Measurements from ENCODE around the gene TNK2. TPM values are rescaled to one million over a fixed set of nuclear protein-coding genes. Genes with fewer than 3 reads are reported as not detected.

Gene TNK2
- total and polyA plus RNA-seq, 2 donors (not counting 1 experiment from before 2014, with no cell fraction given): 131 to 198 TPM

GRCh38 chr3:195881276-195881988 is 26.9 kb downstream of the TNK2 start:
- no peak overlapping the region for H3K4me2 ChIP-seq (replicated peaks; ENCODE audit: low read depth, low read length, poor library complexity, severe bottlenecking)
- H3K9ac ChIP-seq (ENCODE audit: low read length): no peak overlapping the region
- no peak overlapping the region for H3K4me3 ChIP-seq (ENCODE audit: control extremely low read depth in 1 of 5, extremely low read depth in 1 of 5, insufficient read depth in 1 of 5, low read depth in 2 of 5, low read length in 4 of 5)
- H3K27ac Mint-ChIP-seq: no peak overlapping the region
- 100% methylated on average over 6 of the region's 12 CpGs for WGBS (ENCODE audit: insufficient coverage)
- no peaks in the 10 kb centered on the region for H3K27me3 ChIP-seq (replicated peaks in 1 of 4; ENCODE audit: control extremely low read depth in 1 of 4, control insufficient read depth in 3 of 4, insufficient read depth in 4 of 4, low read length in 3 of 4)
- TF ChIP-seq CTCF (IDR thresholded peaks at IDR 0.05) (no peak), EZH2 (IDR thresholded peaks at IDR 0.05; ENCODE audit: borderline replicate concordance, insufficient read depth, low read depth, low read length, poor library complexity, severe bottlenecking) (no peak)
- DNase-seq (no peak), ATAC-seq (ENCODE audit: low read depth) (no peak)
- no peaks in the 10 kb centered on the region for H3K4me1 Mint-ChIP-seq
- H3K9me3 ChIP-seq (ENCODE audit: control extremely low read depth in 1 of 3, control insufficient read depth in 2 of 3, insufficient read depth in 1 of 3, low read length in 2 of 3): no peaks in the 10 kb centered on the region
- H3K4me3 Mint-ChIP-seq: no peak overlapping the region
- no peak overlapping the region for H3K27ac ChIP-seq (ENCODE audit: low read length in 2 of 2)
- ChIA-PET POLR2A (no interaction called here), CTCF (interaction anchor here (1.0 kb wide), 1 partner anchor 13 kb away, joined by 8 read pairs; no protein-coding TSS in a partner anchor)
- H2AFZ ChIP-seq (ENCODE audit: insufficient read depth, low read depth, low read length, poor library complexity, severe bottlenecking): no peak overlapping the region
- peaks cover 0 to 82% of the 10 kb centered on the region in 2 experiments for H3K36me3 ChIP-seq (replicated peaks in 1 of 2; ENCODE audit: control extremely low read depth in 1 of 2, control insufficient read depth in 1 of 2, extremely low read depth in 1 of 2, insufficient read depth in 2 of 2, low read length in 1 of 2)
- intact Hi-C loops (cut with micrococcal nuclease): no loop called here
- peaks cover 80% of the 10 kb centered on the region for H4K20me1 ChIP-seq (ENCODE audit: control insufficient read depth, insufficient read depth, low read length, poor library complexity, severe bottlenecking)
- H3K79me2 ChIP-seq (ENCODE audit: control insufficient read depth, insufficient read depth, low read length): peaks cover 76% of the 10 kb centered on the region
- H3K4me1 ChIP-seq (ENCODE audit: control insufficient read depth in 2 of 2, insufficient read depth in 2 of 2, low read length in 2 of 2): no peaks in the 10 kb centered on the region
- no peaks in the 10 kb centered on the region for H3K9me3 Mint-ChIP-seq (ENCODE audit: insufficient read depth)
- no peaks in the 10 kb centered on the region for H3K27me3 Mint-ChIP-seq

GRCh38 chr3:195880037-195880431 is 28.3 kb downstream of the TNK2 start:
- no peak for TF ChIP-seq CTCF (IDR thresholded peaks at IDR 0.05)
- no peak for TF ChIP-seq EZH2 (IDR thresholded peaks at IDR 0.05; ENCODE audit: borderline replicate concordance, insufficient read depth, low read depth, low read length, poor library complexity, severe bottlenecking)
- intact Hi-C loops (cut with micrococcal nuclease): no loop called here
- Histone ChIP-seq H3K27me3 (replicated peaks in 1 of 4; ENCODE audit: control extremely low read depth in 1 of 4, control insufficient read depth in 3 of 4, insufficient read depth in 4 of 4, low read length in 3 of 4) (no peaks in the 10 kb centered on the region), H3K9ac (ENCODE audit: low read length) (no peak overlapping the region), H4K20me1 (ENCODE audit: control insufficient read depth, insufficient read depth, low read length, poor library complexity, severe bottlenecking) (peaks cover 79% of the 10 kb centered on the region), H3K36me3 (replicated peaks in 1 of 2; ENCODE audit: control extremely low read depth in 1 of 2, control insufficient read depth in 1 of 2, extremely low read depth in 1 of 2, insufficient read depth in 2 of 2, low read length in 1 of 2) (peaks cover 0 to 80% of the 10 kb centered on the region in 2 experiments), H3K4me1 (ENCODE audit: control insufficient read depth in 2 of 2, insufficient read depth in 2 of 2, low read length in 2 of 2) (no peaks in the 10 kb centered on the region), H3K79me2 (ENCODE audit: control insufficient read depth, insufficient read depth, low read length) (peaks cover 74% of the 10 kb centered on the region), H3K27ac (ENCODE audit: low read length in 2 of 2) (no peak overlapping the region), H3K4me2 (replicated peaks; ENCODE audit: low read depth, low read length, poor library complexity, severe bottlenecking) (no peak overlapping the region), H3K4me3 (ENCODE audit: control extremely low read depth in 1 of 5, extremely low read depth in 1 of 5, insufficient read depth in 1 of 5, low read depth in 2 of 5, low read length in 4 of 5) (no peak overlapping the region), H3K9me3 (ENCODE audit: control extremely low read depth in 1 of 3, control insufficient read depth in 2 of 3, insufficient read depth in 1 of 3, low read length in 2 of 3) (no peaks in the 10 kb centered on the region), H2AFZ (ENCODE audit: insufficient read depth, low read depth, low read length, poor library complexity, severe bottlenecking) (no peak overlapping the region)
- no peak overlapping the region for H3K27ac Mint-ChIP-seq
- no peaks in the 10 kb centered on the region for H3K27me3 Mint-ChIP-seq
- no peaks in the 10 kb centered on the region for H3K9me3 Mint-ChIP-seq (ENCODE audit: insufficient read depth)
- WGBS (ENCODE audit: insufficient coverage): 96% methylated on average over 2 of the region's 4 CpGs
- ChIA-PET POLR2A (no interaction called here), CTCF (no interaction called here)
- H3K4me1 Mint-ChIP-seq: no peaks in the 10 kb centered on the region
- H3K4me3 Mint-ChIP-seq: no peak overlapping the region
- ATAC-seq (ENCODE audit: low read depth) (no peak), DNase-seq (no peak)
